GM21528 (cell line): ENCODE data around the gene MYOM1.
"Not testable (repeated sequence)": the region's sequence is repeated elsewhere in the genome, so short reads cannot be mapped to it uniquely, and the experiment has no call there.

Source experiments
- ATAC-seq: cut with Tn5 transposase; IDR thresholded peaks from one replicate; pipeline ENCODE4 v1.9.1; 2021; ENCODE audit warnings: mild to moderate bottlenecking, moderate library complexity; ENCODE audit not compliant: unreplicated experiment, low FRiP score

The MYOM1 gene

GRCh38 chr18:3221496-3221895 is 1.7 kb upstream of the MYOM1 start:
- ATAC-seq, result no peak

- not testable (repeated sequence) for ATAC-seq
Observed at GRCh38 chr18:3220868-3221267, 1.1 kb upstream of the MYOM1 start.

GRCh38 chr18:3219241-3219630 is 532 bp downstream of the MYOM1 start:
- no peak for ATAC-seq

GRCh38 chr18:3218819-3219218 is 949 bp downstream of the MYOM1 start:
- ATAC-seq, result no peak

- ATAC-seq, result no peak
Observed at GRCh38 chr18:3217948-3218647, 1.7 kb downstream of the MYOM1 start.

- ATAC-seq, result no peak
Observed at GRCh38 chr18:3216987-3217386, 2.8 kb downstream of the MYOM1 start.

- ATAC-seq, result no peak
Observed at GRCh38 chr18:3214855-3215637, 4.7 kb downstream of the MYOM1 start.

GRCh38 chr18:3213300-3214059 is 6.3 kb downstream of the MYOM1 start:
- ATAC-seq, result no peak

- ATAC-seq, result no peak
Observed at GRCh38 chr18:3212657-3213056, 7.1 kb downstream of the MYOM1 start.

GRCh38 chr18:3211236-3211992 is 8.4 kb downstream of the MYOM1 start:
- no peak for ATAC-seq

GRCh38 chr18:3209859-3210569 is 9.8 kb downstream of the MYOM1 start:
- ATAC-seq, result no peak

GRCh38 chr18:3207565-3207964 is 12.2 kb downstream of the MYOM1 start:
- ATAC-seq, result no peak

- ATAC-seq, result no peak
Observed at GRCh38 chr18:3205239-3205638, 14.5 kb downstream of the MYOM1 start.

- no peak for ATAC-seq
Observed at GRCh38 chr18:3199942-3200645, 19.7 kb downstream of the MYOM1 start.

GRCh38 chr18:3198260-3198860 is 21.4 kb downstream of the MYOM1 start:
- not testable (repeated sequence) for ATAC-seq

GRCh38 chr18:3194947-3195612 is 24.7 kb downstream of the MYOM1 start:
- no peak for ATAC-seq

- no peak for ATAC-seq
Observed at GRCh38 chr18:3193331-3193730, 26.4 kb downstream of the MYOM1 start.

GRCh38 chr18:3192752-3193151 is 27.0 kb downstream of the MYOM1 start:
- ATAC-seq, result no peak
